Gastrocnemius medialis (tissue), 4 donors: ENCODE data around the gene NRK. TPM values are rescaled to one million over a fixed set of nuclear protein-coding genes. Genes with fewer than 3 reads are reported as not detected.
"Not testable (repeated sequence)": the region's sequence is repeated elsewhere in the genome, so short reads cannot be mapped to it uniquely, and the experiment has no call there.

Source experiments
- ATAC-seq, 2 donors: fragments of 150-250 bp; one replicate each; pipeline ENCODE4 v1.9.1; 2016
- DNase-seq, 2 donors: peaks; one replicate each; pipeline ENCODE4 v3.0.0-alpha.2; 2019
- H3K27ac ChIP-seq, 4 donors: fragments of 200-600 bp; sonication (generic); 1 replicate in 1 of 4; 2 replicates in 3 of 4; pipeline ENCODE4 v1.5.1; 2016 to 2018; ENCODE audit warnings: mild to moderate bottlenecking in 2 of 4, moderate library complexity in 1 of 4
- H3K27me3 ChIP-seq, 3 donors: fragments of 200-600 bp; sonication (generic) in 2 of 3; 1 replicate in 1 of 3; 2 replicates in 2 of 3; pipeline versions ENCODE4 v1.5.1 to v1.6.0; 2016 to 2019; ENCODE audit warnings: mild to moderate bottlenecking in 1 of 3, moderate library complexity in 1 of 3
- H3K36me3 ChIP-seq, 2 donors: fragments of 200-600 bp; sonication (generic) in 1 of 2; one replicate each; pipeline ENCODE4 v1.5.1; 2017 to 2018
- H3K4me1 ChIP-seq, 2 donors: fragments of 200-600 bp; sonication (generic) in 1 of 2; one replicate each; pipeline ENCODE4 v1.5.1; 2016 to 2017; ENCODE audit warnings: mild to moderate bottlenecking in 2 of 2
- H3K4me3 ChIP-seq, 4 donors: fragments of 200-600 bp; sonication (generic) in 3 of 4; 1 replicate in 1 of 4; 2 replicates in 3 of 4; pipeline ENCODE4 v1.5.1; 2016 to 2019; ENCODE audit warnings: mild to moderate bottlenecking in 2 of 4
- H3K9me3 ChIP-seq, 3 donors: fragments of 200-600 bp; sonication (generic) in 2 of 3; 1 replicate in 1 of 3; 2 replicates in 2 of 3; pipeline ENCODE4 v1.5.1; 2016 to 2019
- POLR2A ChIP-seq, 2 donors: fragments of 450-650 bp; IDR thresholded peaks; one replicate each; pipeline ENCODE4 v1.6.1; 2017; ENCODE audit warnings: antibody characterized with exemption in 2 of 2, mild to moderate bottlenecking in 2 of 2, moderate library complexity in 2 of 2
- in situ Hi-C, 4 donors: fragments of 200-750 bp; cut with MboI; loops; one replicate each; pipeline versions ENCODE4 v1.15.0 to v1.8.0; 2017; ENCODE audit warnings: low sequenced_read_pairs in 4 of 4
- intact Hi-C: fragments of 100-400 bp; cut with DNase I; formaldehyde crosslinking; loops from one replicate; pipeline ENCODE4 v1.15.1; 2023; ENCODE audit warnings: low total_unique reads
- total RNA-seq, 4 donors: library from RNA; depleted of rRNA; stranded (reverse); fragments of >200 nt; gene quantifications; one replicate each; pipeline versions ENCODE4 v1.1.0 to v1.2.3, GENCODE V29; 2016
- TF ChIP-seq, protein P1 (sequence below), 5 experiments: fragments of 450-650 bp in 3 of 5; fragments of 200-600 bp in 2 of 5; sonication (generic) in 2 of 5; IDR thresholded peaks in 4 of 5; conservative IDR thresholded peaks in 1 of 5; 1 replicate in 4 of 5; 2 replicates in 1 of 5; pipeline ENCODE4 v1.5.1; 2016 to 2019; ENCODE audit warnings: antibody characterized with exemption in 5 of 5, mild to moderate bottlenecking in 3 of 5, moderate library complexity in 3 of 5

NRK gene
- total RNA-seq, 4 donors from 2014 or later, result 0.04 to 0.31 (median 0.26) TPM; not detected in 1

DNA sequence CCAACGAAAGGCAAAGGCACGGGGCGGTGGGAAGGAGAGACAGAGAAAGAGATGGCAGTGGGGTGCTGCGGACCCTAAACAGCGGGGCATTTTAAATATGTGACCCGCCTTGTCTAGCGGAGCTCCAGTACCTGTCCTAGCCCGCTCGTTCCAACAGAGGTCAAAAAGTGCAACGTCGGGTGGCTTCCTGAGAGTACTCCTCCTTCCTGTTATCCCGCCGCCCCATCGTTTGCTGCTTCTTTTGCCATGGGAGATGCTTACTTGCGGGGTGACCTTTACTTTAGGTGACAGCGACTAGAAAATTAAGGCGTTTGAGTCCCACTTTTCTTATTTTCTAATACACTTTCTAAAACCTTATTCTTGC, 735 bp downstream of the NRK start:
- no peak for ATAC-seq
- in situ Hi-C loops (no loop called here), intact Hi-C loops (no loop called here)
- Histone ChIP-seq H3K27ac (no peak overlapping the region), H3K9me3 (no peaks in the 10 kb centered on the region), H3K4me3 (peak overlapping the region; percentile 31 to 48 (median 36)), H3K36me3 (no peaks in the 10 kb centered on the region), H3K27me3 (peaks cover 0 to 39% (median 33%) of the 10 kb centered on the region in 3 donors), H3K4me1 (no peaks in the 10 kb centered on the region)
- no peak for DNase-seq
- no peak for TF ChIP-seq POLR2A (IDR thresholded peaks at IDR 0.05)
- TF ChIP-seq, protein P1, sequence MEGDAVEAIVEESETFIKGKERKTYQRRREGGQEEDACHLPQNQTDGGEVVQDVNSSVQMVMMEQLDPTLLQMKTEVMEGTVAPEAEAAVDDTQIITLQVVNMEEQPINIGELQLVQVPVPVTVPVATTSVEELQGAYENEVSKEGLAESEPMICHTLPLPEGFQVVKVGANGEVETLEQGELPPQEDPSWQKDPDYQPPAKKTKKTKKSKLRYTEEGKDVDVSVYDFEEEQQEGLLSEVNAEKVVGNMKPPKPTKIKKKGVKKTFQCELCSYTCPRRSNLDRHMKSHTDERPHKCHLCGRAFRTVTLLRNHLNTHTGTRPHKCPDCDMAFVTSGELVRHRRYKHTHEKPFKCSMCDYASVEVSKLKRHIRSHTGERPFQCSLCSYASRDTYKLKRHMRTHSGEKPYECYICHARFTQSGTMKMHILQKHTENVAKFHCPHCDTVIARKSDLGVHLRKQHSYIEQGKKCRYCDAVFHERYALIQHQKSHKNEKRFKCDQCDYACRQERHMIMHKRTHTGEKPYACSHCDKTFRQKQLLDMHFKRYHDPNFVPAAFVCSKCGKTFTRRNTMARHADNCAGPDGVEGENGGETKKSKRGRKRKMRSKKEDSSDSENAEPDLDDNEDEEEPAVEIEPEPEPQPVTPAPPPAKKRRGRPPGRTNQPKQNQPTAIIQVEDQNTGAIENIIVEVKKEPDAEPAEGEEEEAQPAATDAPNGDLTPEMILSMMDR (IDR thresholded peaks at IDR 0.05 in 4 of 5, conservative IDR thresholded peaks at IDR 0.05 in 1 of 5), result no peak

DNA sequence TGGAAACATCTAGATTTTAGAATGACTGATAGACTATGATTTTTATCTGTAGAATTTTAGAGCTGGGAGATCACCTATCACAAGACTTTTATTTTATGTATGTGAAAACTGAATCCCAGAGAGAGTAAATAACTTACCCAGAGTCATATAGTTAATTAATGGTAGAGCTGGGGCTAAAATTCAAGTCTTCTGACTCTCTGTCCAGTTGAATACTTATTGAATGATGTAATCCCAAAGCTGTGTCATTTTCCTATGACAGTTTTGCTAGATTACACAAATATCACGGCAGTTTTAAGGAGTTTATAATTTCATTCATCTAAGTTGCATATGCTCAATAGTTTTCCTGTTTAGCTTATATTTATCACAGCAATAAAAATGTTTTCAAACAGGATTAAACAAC, 6.7 kb downstream of the NRK start:
- Histone ChIP-seq H3K4me1 (no peaks in the 10 kb centered on the region), H3K9me3 (no peaks in the 10 kb centered on the region), H3K36me3 (no peaks in the 10 kb centered on the region), H3K4me3 (no peak overlapping the region), H3K27me3 (no peaks in the 10 kb centered on the region), H3K27ac (no peak overlapping the region)
- in situ Hi-C loops, result no loop called here
- intact Hi-C loops, result no loop called here
- ATAC-seq (no peak), DNase-seq (no peak)
- TF ChIP-seq, protein P1 (IDR thresholded peaks at IDR 0.05 in 4 of 5, conservative IDR thresholded peaks at IDR 0.05 in 1 of 5), result no peak
- TF ChIP-seq POLR2A (IDR thresholded peaks at IDR 0.05), result no peak

DNA sequence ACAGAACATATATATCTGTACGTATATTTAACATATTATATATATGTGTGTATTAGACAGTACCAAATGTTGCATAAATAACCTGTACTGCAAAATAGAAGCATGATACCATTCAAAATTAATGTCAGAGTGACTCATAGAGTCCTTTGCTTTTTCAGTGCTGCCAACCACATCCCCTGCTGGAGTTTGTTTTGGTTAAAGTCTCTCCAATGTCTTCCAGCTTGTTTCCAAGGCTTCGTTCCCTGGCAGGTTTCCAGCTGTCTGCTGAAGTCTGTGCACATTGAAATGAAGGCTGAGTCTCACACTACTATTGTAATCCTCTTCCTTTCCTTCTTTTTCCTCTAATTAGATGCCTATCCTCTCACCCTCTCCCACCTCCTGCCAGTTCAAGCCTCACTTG, 14.9 kb downstream of the NRK start:
- Histone ChIP-seq H3K27ac (no peak overlapping the region), H3K27me3 (no peaks in the 10 kb centered on the region), H3K9me3 (no peaks in the 10 kb centered on the region), H3K4me1 (no peaks in the 10 kb centered on the region), H3K4me3 (no peak overlapping the region), H3K36me3 (no peaks in the 10 kb centered on the region)
- DNase-seq, result peak; percentile 6 to 15
- intact Hi-C loops (no loop called here), in situ Hi-C loops (no loop called here)
- ATAC-seq, result peak; percentile 36 to 41
- TF ChIP-seq, protein P1 (IDR thresholded peaks at IDR 0.05 in 4 of 5, conservative IDR thresholded peaks at IDR 0.05 in 1 of 5), result no peak
- no peak for TF ChIP-seq POLR2A (IDR thresholded peaks at IDR 0.05)

DNA sequence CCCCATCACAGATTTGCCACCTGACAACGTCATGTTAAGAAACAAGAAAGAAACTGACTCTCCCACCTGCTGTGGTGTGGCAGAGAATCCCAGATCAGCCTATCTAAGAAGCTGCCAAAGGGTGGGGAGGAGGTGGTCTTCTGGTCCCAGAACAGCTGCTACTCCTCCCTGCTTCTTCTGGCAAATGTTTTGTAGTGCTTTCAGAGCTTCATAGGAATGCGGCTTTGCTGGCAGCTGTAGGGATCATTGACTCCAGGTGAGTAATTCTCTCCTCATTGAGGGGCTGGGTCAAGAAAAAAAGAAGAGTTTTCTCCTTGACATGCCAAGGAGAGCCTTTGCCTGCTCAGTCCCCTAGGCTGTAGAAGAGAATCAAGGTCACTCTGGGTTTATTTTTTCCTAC, 23.3 kb downstream of the NRK start:
- H3K4me1 ChIP-seq, result no peaks in the 10 kb centered on the region
- no peak overlapping the region for H3K27ac ChIP-seq
- ATAC-seq (no peak), DNase-seq (no peak)
- H3K27me3 ChIP-seq, result no peaks in the 10 kb centered on the region
- in situ Hi-C loops (no loop called here), intact Hi-C loops (no loop called here)
- H3K9me3 ChIP-seq, result no peaks in the 10 kb centered on the region
- no peaks in the 10 kb centered on the region for H3K36me3 ChIP-seq
- no peak for TF ChIP-seq POLR2A (IDR thresholded peaks at IDR 0.05)
- TF ChIP-seq, protein P1 (IDR thresholded peaks at IDR 0.05 in 4 of 5, conservative IDR thresholded peaks at IDR 0.05 in 1 of 5), result no peak
- no peak overlapping the region for H3K4me3 ChIP-seq

DNA sequence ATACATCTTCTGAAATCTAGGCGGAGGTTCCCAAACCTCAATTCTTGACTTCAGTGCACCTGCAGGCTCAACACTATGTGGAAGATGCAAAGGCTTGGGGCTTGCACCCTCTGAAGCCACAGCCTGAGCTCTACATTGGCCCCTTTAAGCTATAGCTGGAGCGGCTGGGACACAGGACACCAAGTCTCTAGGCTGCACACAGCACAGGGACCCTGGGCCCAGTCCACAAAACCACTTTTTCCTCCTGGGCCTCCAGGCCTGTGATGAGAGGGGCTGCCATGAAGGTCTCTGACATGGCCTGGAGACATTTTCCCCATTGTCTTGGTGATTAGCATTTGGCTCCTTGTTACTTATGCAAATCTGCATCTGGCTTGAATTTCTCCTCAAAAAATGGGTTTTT, 27.8 kb downstream of the NRK start:
- H3K4me1 ChIP-seq, H3K4me3 ChIP-seq, intact Hi-C loops, H3K27ac ChIP-seq, in situ Hi-C loops, ATAC-seq, H3K9me3 ChIP-seq, DNase-seq, H3K27me3 ChIP-seq, H3K36me3 ChIP-seq: not testable (repeated sequence)
